Hepatocyte (in vitro differentiated cells): ENCODE data around the gene TCF12.

ENCODE experiments used
- CTCF ChIP-seq: fragments of 200-600 bp; sonication (generic); IDR thresholded peaks from 2 replicates; pipeline ENCODE4 v1.5.1; 2016; ENCODE audit warnings: antibody characterized with exemption, mild to moderate bottlenecking; ENCODE audit not compliant: poor library complexity
- EZH2phosphoT487 ChIP-seq: fragments of 200-600 bp; sonication (generic); IDR thresholded peaks from one replicate; pipeline ENCODE4 v1.6.1; 2018; ENCODE audit warnings: antibody characterized with exemption, mild to moderate bottlenecking, low read depth, moderate library complexity; ENCODE audit not compliant: unreplicated experiment, severe bottlenecking

DNA sequence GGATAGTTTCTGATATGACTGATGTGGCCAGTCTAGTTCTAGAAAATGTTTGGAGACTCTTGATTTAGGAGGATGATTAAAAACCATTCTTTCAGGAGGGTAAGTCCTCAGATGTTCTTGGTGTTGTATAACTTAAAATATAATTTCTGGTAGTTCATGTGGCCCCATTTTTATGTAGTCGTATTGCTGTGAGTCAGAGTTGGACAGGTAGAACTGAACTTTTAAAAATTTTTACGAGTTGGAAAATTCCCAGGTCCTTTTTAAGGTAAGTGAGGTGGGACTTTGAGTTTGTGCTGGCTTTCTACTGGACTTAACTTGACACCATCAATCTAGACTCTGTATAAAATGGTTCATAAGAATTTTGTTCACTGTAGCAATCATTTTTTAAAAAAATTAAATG, 92.3 kb downstream of the TCF12 start:
- TF ChIP-seq CTCF = no peak
- no peak for TF ChIP-seq EZH2phosphoT487
